DOHH2 (cell line): ENCODE measurements around the gene SLC35B2.

Experiments used
- EZH2phosphoT487 ChIP-seq: fragments of 200-600 bp; sonication (generic); IDR thresholded peaks from 2 replicates; pipeline ENCODE4 v1.6.1; 2017; ENCODE audit warnings: borderline replicate concordance, mild to moderate bottlenecking, antibody characterized with exemption, low read length, moderate library complexity, mixed read lengths
- TF ChIP-seq, protein P1 (sequence below): fragments of 200-600 bp; sonication (generic); IDR thresholded peaks from one replicate; pipeline ENCODE4 v1.5.1; 2014; ENCODE audit warnings: antibody characterized with exemption, mild to moderate bottlenecking, low read depth, low read length; ENCODE audit not compliant: poor library complexity, severe bottlenecking

- TF ChIP-seq, protein P1, sequence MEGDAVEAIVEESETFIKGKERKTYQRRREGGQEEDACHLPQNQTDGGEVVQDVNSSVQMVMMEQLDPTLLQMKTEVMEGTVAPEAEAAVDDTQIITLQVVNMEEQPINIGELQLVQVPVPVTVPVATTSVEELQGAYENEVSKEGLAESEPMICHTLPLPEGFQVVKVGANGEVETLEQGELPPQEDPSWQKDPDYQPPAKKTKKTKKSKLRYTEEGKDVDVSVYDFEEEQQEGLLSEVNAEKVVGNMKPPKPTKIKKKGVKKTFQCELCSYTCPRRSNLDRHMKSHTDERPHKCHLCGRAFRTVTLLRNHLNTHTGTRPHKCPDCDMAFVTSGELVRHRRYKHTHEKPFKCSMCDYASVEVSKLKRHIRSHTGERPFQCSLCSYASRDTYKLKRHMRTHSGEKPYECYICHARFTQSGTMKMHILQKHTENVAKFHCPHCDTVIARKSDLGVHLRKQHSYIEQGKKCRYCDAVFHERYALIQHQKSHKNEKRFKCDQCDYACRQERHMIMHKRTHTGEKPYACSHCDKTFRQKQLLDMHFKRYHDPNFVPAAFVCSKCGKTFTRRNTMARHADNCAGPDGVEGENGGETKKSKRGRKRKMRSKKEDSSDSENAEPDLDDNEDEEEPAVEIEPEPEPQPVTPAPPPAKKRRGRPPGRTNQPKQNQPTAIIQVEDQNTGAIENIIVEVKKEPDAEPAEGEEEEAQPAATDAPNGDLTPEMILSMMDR = no peak
- TF ChIP-seq EZH2phosphoT487 = no peak
Measured at GRCh38 chr6:44207966-44208365, 49.4 kb downstream of the SLC35B2 start.
